Neural cell (in vitro differentiated cells): Measurements from ENCODE around the gene HOXB7. TPM values are rescaled to one million over a fixed set of nuclear protein-coding genes. Genes with fewer than 3 reads are reported as not detected.

ENCODE experiments used
- H2AFZ ChIP-seq: fragments of 200-600, 300-800 bp; sonication (generic), shearing (Covaris generic); 2 replicates; pipeline ENCODE4 v1.6.0; 2014; ENCODE audit warnings: low read depth, mild to moderate bottlenecking, antibody characterized with exemption, low read length, moderate library complexity
- H3F3A ChIP-seq: fragments of 200-600 bp; shearing (Covaris generic); 2 replicates; pipeline ENCODE4 v1.6.1; 2016; ENCODE audit warnings: mild to moderate bottlenecking, moderate library complexity, mixed read lengths, antibody characterized with exemption, low read length; ENCODE audit not compliant: insufficient read depth, poor library complexity, severe bottlenecking
- H3K27ac ChIP-seq: fragments of 200-600, 300-800 bp; sonication (generic), shearing (Covaris generic); 2 replicates; pipeline ENCODE4 v1.5.1; 2014; ENCODE audit warnings: mild to moderate bottlenecking, low read length, moderate library complexity
- H3K27me3 ChIP-seq: fragments of 300-800, 200-600 bp; sonication (generic), shearing (Covaris generic); 2 replicates; pipeline ENCODE4 v1.6.0; 2014; ENCODE audit warnings: mild to moderate bottlenecking, low read depth, low read length, moderate library complexity; ENCODE audit not compliant: insufficient read depth
- H3K36me3 ChIP-seq: fragments of 300-800, 200-600 bp; sonication (generic), shearing (Covaris generic); 2 replicates; pipeline ENCODE4 v1.5.1; 2014; ENCODE audit warnings: mild to moderate bottlenecking, antibody characterized with exemption, low read length, moderate library complexity; ENCODE audit not compliant: insufficient read depth
- H3K4me2 ChIP-seq: fragments of 300-800, 200-600 bp; sonication (generic), shearing (Covaris generic); 2 replicates; pipeline ENCODE4 v1.6.0; 2014; ENCODE audit warnings: mild to moderate bottlenecking, low read length
- H3K4me3 ChIP-seq: fragments of 300-800, 200-600 bp; sonication (generic), shearing (Covaris generic); 2 replicates; pipeline ENCODE4 v1.5.1; 2014; ENCODE audit warnings: mild to moderate bottlenecking, low read length, moderate library complexity
- H3K79me2 ChIP-seq: fragments of 200-600 bp; shearing (Covaris generic); replicated peaks from 2 replicates; pipeline ENCODE4 v1.6.0; 2014; ENCODE audit warnings: mild to moderate bottlenecking, low read length, moderate library complexity; ENCODE audit not compliant: insufficient read depth
- H3K9ac ChIP-seq: fragments of 300-800, 200-600 bp; sonication (generic), shearing (Covaris generic); 2 replicates; pipeline ENCODE4 v1.6.1; 2016; ENCODE audit warnings: mild to moderate bottlenecking, low read length, mixed read lengths
- H3K9me2 ChIP-seq: fragments of 200-600 bp; shearing (Covaris generic); 2 replicates; pipeline ENCODE4 v1.6.1; 2016; ENCODE audit warnings: mild to moderate bottlenecking, low read length, mixed read lengths; ENCODE audit not compliant: insufficient read depth
- H3K9me3 ChIP-seq: fragments of 200-600, 300-800 bp; sonication (generic), shearing (Covaris generic); 2 replicates; pipeline ENCODE4 v1.6.1; 2016; ENCODE audit warnings: mild to moderate bottlenecking, mixed run types, low read length, moderate library complexity, mixed read lengths
- H4K20me1 ChIP-seq: fragments of 200-600 bp; shearing (Covaris generic); 2 replicates; pipeline ENCODE4 v1.6.1; 2016; ENCODE audit warnings: mild to moderate bottlenecking, mixed run types; ENCODE audit not compliant: insufficient read depth
- EP300 ChIP-seq: fragments of 450-650 bp; conservative IDR thresholded peaks from 2 replicates; pipeline ENCODE4 v1.6.1; 2014; ENCODE audit warnings: antibody characterized with exemption, mild to moderate bottlenecking, moderate library complexity; ENCODE audit not compliant: poor library complexity, severe bottlenecking
- EZH2 ChIP-seq: fragments of 200-600, 300-800 bp; shearing (Covaris generic), sonication (generic); IDR thresholded peaks from 2 replicates; pipeline ENCODE4 v1.6.1; 2014; ENCODE audit warnings: antibody characterized with exemption, low read length, borderline replicate concordance, mild to moderate bottlenecking; ENCODE audit not compliant: insufficient read depth, poor library complexity, severe bottlenecking
- MXI1 ChIP-seq: fragments of 450-650 bp; conservative IDR thresholded peaks from 2 replicates; pipeline ENCODE4 v1.6.1; 2014; ENCODE audit warnings: antibody characterized with exemption, mild to moderate bottlenecking; ENCODE audit not compliant: poor library complexity, severe bottlenecking
- POLR2AphosphoS5 ChIP-seq: IDR thresholded peaks from 2 replicates; pipeline ENCODE4 v1.6.1; 2012
- RAD21 ChIP-seq: fragments of 450-650 bp; conservative IDR thresholded peaks from 2 replicates; pipeline ENCODE4 v1.6.1; 2014; ENCODE audit warnings: antibody characterized with exemption, mild to moderate bottlenecking, moderate library complexity
- REST ChIP-seq: IDR thresholded peaks from 2 replicates; pipeline ENCODE4 v1.6.1; 2012; ENCODE audit warnings: borderline replicate concordance
- SMC3 ChIP-seq: fragments of 450-650 bp; conservative IDR thresholded peaks from 2 replicates; pipeline ENCODE4 v1.6.1; 2014; ENCODE audit warnings: antibody characterized with exemption, mild to moderate bottlenecking, moderate library complexity; ENCODE audit not compliant: poor library complexity
- TAF1 ChIP-seq: IDR thresholded peaks from 2 replicates; pipeline ENCODE4 v1.6.1; 2012; ENCODE audit warnings: low read depth
- polyA plus RNA-seq: library from polyadenylated mRNA; depleted of rRNA; stranded (reverse); fragments of >200 nt; gene quantifications from 2 replicates; pipeline ENCODE4 v1.2.3, GENCODE V29; 2014
- TF ChIP-seq, protein P1 (sequence below): fragments of 450-650 bp; IDR thresholded peaks from 2 replicates; pipeline ENCODE4 v1.5.1; 2014; ENCODE audit warnings: antibody characterized with exemption, mild to moderate bottlenecking, moderate library complexity; ENCODE audit not compliant: poor library complexity, severe bottlenecking

The HOXB7 gene
- polyA plus RNA-seq, 1 donor from 2014 or later: not detected

- no peak overlapping the region for H3K4me2 ChIP-seq
- H3K9me3 ChIP-seq: peaks cover 8% of the 10 kb centered on the region
- H3K27ac ChIP-seq: no peak overlapping the region
- no peak overlapping the region for H2AFZ ChIP-seq
- H3K79me2 ChIP-seq: no peaks in the 10 kb centered on the region
- TF ChIP-seq, protein P1, sequence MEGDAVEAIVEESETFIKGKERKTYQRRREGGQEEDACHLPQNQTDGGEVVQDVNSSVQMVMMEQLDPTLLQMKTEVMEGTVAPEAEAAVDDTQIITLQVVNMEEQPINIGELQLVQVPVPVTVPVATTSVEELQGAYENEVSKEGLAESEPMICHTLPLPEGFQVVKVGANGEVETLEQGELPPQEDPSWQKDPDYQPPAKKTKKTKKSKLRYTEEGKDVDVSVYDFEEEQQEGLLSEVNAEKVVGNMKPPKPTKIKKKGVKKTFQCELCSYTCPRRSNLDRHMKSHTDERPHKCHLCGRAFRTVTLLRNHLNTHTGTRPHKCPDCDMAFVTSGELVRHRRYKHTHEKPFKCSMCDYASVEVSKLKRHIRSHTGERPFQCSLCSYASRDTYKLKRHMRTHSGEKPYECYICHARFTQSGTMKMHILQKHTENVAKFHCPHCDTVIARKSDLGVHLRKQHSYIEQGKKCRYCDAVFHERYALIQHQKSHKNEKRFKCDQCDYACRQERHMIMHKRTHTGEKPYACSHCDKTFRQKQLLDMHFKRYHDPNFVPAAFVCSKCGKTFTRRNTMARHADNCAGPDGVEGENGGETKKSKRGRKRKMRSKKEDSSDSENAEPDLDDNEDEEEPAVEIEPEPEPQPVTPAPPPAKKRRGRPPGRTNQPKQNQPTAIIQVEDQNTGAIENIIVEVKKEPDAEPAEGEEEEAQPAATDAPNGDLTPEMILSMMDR: no peak
- TF ChIP-seq TAF1 (no peak), REST (no peak), EP300 (no peak), POLR2AphosphoS5 (no peak), EZH2 (no peak), MXI1 (no peak), RAD21 (no peak), SMC3 (no peak)
- H3K27me3 ChIP-seq: peaks cover 100% of the 10 kb centered on the region
- no peaks in the 10 kb centered on the region for H4K20me1 ChIP-seq
- no peaks in the 10 kb centered on the region for H3K9me2 ChIP-seq
- no peaks in the 10 kb centered on the region for H3K36me3 ChIP-seq
- no peak overlapping the region for H3K4me3 ChIP-seq
- no peaks in the 10 kb centered on the region for H3F3A ChIP-seq
- H3K9ac ChIP-seq: no peak overlapping the region
These were observed 12.8 kb upstream of the HOXB7 start for GRCh38 chr17:48623583-48623982.

- Histone ChIP-seq H3K36me3 (no peaks in the 10 kb centered on the region), H2AFZ (no peak overlapping the region), H3K9me2 (no peaks in the 10 kb centered on the region), H3K9ac (no peak overlapping the region), H3K9me3 (peaks cover 8% of the 10 kb centered on the region), H3K4me2 (no peak overlapping the region), H3K4me3 (no peak overlapping the region), H3K79me2 (no peaks in the 10 kb centered on the region), H3F3A (no peaks in the 10 kb centered on the region), H3K27me3 (peaks cover 100% of the 10 kb centered on the region), H4K20me1 (no peaks in the 10 kb centered on the region), H3K27ac (no peak overlapping the region)
- TF ChIP-seq EP300 (no peak), TAF1 (no peak), MXI1 (no peak), EZH2 (no peak), REST (no peak), POLR2AphosphoS5 (no peak), RAD21 (no peak), SMC3 (no peak)
- TF ChIP-seq, protein P1: no peak
These were observed 12.0 kb upstream of the HOXB7 start for GRCh38 chr17:48622857-48623256.
